ENCODE data around the gene CAMK2A.

CAMK2A gene

DNA sequence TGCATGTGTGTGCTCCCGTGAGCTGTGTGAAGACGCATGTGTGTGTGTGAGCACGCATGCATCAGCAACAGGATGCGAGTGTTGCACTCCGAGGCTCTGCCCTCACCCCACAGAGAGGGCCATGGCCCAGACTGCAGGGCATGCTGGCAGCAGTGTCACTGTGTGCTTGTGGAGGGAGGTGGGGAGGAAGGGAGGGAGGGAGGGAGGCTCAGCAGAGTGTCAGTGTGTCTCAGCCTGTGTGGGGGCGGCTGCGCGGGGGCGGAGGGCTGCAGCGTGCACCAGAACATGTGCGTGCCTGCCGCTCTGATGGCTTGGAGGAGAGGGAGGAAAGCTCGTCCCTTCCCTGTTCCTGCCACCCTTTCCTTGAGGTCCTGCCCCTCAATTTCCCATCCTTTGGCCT, 5.3 kb downstream of the CAMK2A start:
- no peaks in the 10 kb centered on the region for H3K9me3 Mint-ChIP-seq (ENCODE audit: low read depth)
- no peaks in the 10 kb centered on the region for H3K36me3 Mint-ChIP-seq
- no peak overlapping the region for H3K4me3 Mint-ChIP-seq
- H3K27ac Mint-ChIP-seq: no peak overlapping the region
- H3K4me1 Mint-ChIP-seq (ENCODE audit: low read depth): no peaks in the 10 kb centered on the region
- H3K27me3 Mint-ChIP-seq: no peaks in the 10 kb centered on the region

DNA sequence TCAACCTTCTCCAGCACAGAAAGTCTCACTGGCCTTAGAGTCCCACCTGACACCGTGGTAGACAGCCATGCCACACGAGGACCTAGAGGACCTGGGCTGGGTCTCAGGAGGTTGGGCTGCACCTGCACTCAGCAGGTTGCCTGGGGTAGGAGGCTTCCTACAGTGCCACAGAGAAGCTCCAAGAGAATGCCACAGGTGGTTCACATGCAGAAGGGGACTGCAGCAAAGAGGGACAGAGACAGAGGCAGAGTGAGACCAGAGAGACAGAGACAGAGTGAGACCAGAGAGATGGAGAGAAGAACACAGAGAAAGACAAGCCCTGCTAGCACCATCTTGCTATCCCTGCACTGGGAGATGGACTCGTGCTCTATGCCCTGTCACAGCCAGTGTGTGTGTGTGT, 5.7 kb downstream of the CAMK2A start:
- Mint-ChIP-seq H3K27ac (no peak overlapping the region), H3K36me3 (no peaks in the 10 kb centered on the region), H3K9me3 (ENCODE audit: low read depth) (no peaks in the 10 kb centered on the region), H3K4me3 (no peak overlapping the region), H3K4me1 (ENCODE audit: low read depth) (no peaks in the 10 kb centered on the region), H3K27me3 (no peaks in the 10 kb centered on the region)

DNA sequence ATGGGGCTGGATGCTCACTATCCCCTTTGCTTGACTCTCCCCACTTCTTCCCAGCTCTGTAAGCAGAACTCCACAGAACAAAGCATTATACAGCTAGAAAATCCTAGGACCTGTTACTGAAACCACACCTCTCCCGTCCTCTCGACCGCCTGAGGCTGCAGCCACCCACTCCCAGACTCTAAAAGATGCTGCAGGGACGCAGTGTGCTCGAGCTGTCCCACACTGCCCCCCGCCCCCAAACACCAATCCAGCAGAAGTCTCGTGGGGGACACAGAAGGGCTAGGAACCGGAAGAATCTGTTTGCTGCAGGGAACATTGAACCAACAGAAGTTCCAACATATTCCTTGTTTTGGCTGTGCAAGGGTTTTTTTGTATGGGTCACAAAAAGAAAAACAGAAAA, 7.6 kb downstream of the CAMK2A start:
- no peak overlapping the region for H3K4me3 Mint-ChIP-seq
- no peaks in the 10 kb centered on the region for H3K36me3 Mint-ChIP-seq
- H3K4me1 Mint-ChIP-seq (ENCODE audit: low read depth): no peaks in the 10 kb centered on the region
- no peak overlapping the region for H3K27ac Mint-ChIP-seq
- H3K9me3 Mint-ChIP-seq (ENCODE audit: low read depth): no peaks in the 10 kb centered on the region
- H3K27me3 Mint-ChIP-seq: peaks cover 2% of the 10 kb centered on the region

DNA sequence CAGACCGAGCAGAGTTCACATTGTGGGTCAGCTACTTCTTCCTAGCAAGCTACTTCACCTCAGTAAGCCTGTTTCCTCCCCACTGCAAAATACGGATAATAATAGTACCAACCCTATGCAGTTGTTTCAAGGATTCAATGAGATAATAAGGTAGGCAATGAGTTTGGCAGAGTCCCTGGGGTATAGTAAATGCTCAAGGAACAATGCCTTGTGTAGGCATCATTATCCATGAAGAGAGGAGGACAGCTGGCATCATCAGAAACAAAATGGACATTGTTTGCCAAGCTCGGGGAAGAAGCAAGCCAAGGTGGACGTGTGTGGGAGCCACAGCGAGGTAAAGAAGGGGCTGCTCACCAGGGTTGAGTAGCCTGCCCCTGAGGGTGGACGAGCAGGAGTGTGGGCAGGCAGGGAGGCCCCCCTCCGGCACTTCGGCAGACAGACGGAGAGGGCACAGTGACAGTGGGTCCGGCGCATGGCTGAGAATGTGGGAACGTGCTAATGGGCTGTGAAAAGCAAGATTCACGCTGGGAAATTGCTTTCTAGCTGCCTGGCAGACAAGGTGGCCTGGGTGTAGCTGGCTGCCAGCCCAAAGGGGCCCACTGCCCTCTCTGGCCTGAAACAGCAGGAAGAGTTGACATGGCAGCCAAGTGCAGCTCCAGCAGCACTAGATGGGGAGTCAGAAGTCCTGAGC, 10.1 kb downstream of the CAMK2A start:
- no peak overlapping the region for H3K4me3 Mint-ChIP-seq
- no peaks in the 10 kb centered on the region for H3K36me3 Mint-ChIP-seq
- no peaks in the 10 kb centered on the region for H3K4me1 Mint-ChIP-seq (ENCODE audit: low read depth)
- H3K9me3 Mint-ChIP-seq (ENCODE audit: low read depth): no peaks in the 10 kb centered on the region
- no peak overlapping the region for H3K27ac Mint-ChIP-seq
- H3K27me3 Mint-ChIP-seq: peaks cover 4% of the 10 kb centered on the region

DNA sequence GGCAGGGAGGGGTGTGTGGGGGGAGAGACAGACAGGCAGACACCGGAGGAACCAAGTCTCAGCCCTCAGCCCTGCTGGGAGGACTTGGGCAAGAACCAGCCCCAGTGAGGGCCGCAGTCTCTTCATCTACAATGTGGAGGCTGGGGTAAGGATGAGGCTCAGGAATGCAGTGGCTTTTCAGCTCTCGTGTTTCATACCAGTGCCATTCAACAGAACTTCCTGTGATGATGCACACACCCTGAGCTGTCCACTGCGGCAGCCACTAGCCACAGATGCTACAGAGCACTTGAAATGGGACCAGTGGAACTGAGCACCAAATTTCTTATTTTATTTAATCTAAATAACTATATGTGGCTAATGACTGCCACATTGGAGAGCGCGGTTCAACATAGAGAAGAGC, 10.7 kb downstream of the CAMK2A start:
- Mint-ChIP-seq H3K27ac (no peak overlapping the region), H3K27me3 (peaks cover 4% of the 10 kb centered on the region), H3K4me3 (no peak overlapping the region), H3K9me3 (ENCODE audit: low read depth) (no peaks in the 10 kb centered on the region), H3K36me3 (no peaks in the 10 kb centered on the region), H3K4me1 (ENCODE audit: low read depth) (no peaks in the 10 kb centered on the region)

DNA sequence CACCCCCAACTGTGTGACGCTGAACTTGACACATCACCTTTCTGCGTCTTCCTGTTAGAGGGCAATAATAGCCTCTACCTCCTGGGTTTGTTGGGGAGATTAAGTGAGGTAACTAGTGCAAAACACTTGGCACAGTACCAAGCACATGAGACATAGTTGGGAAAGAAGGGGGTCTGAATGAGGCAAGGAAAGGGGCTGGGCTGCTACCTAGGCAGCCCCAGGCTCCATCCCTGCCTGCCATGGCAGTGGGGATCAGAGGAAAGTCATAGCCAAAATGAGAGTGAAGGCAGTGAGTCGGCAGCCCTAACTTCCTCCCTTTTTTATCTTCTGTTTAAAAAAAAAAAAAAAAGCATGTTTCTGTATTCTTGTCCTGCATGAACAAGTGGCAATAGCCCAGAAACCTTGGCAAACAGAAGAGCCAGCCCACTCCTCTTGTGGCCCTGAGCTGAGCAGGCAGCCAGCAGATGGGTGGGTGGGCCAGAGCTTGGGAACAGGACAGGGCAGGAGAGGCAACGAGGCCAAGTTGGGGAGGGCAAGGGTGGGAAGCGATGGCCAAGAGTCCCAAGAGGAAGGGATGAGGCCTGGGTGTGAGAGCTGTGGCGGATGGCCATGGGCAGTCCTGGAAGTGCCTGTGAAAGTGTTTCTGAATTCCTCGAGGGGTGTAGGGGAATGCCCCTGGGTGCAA, 11.4 kb downstream of the CAMK2A start:
- Mint-ChIP-seq H3K27ac (no peak overlapping the region), H3K4me1 (ENCODE audit: low read depth) (no peaks in the 10 kb centered on the region), H3K9me3 (ENCODE audit: low read depth) (no peaks in the 10 kb centered on the region), H3K27me3 (peaks cover 4% of the 10 kb centered on the region), H3K36me3 (no peaks in the 10 kb centered on the region), H3K4me3 (no peak overlapping the region)

DNA sequence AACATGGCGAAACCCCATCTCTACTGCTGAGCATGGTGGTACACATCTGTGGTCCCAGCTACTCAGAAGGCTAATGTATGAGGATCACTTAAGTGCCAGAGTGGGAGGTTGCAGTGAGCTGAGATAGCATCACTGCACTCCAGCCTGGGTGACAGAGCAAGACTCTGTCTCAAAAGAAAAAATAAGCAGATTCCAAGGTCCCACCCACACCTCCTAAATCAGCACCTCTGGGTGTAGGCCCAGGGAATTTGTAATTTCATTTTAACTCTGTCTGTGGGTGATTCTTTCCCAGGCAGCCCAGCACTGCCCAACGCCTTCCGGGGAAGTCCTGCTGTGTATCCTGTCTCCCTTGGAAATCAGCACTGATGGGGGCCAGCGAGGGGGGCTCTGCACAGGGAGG, 12.5 kb downstream of the CAMK2A start:
- Mint-ChIP-seq H3K36me3 (no peaks in the 10 kb centered on the region), H3K9me3 (ENCODE audit: low read depth) (no peaks in the 10 kb centered on the region), H3K27me3 (peaks cover 4% of the 10 kb centered on the region), H3K4me3 (no peak overlapping the region), H3K27ac (no peak overlapping the region), H3K4me1 (ENCODE audit: low read depth) (no peaks in the 10 kb centered on the region)

DNA sequence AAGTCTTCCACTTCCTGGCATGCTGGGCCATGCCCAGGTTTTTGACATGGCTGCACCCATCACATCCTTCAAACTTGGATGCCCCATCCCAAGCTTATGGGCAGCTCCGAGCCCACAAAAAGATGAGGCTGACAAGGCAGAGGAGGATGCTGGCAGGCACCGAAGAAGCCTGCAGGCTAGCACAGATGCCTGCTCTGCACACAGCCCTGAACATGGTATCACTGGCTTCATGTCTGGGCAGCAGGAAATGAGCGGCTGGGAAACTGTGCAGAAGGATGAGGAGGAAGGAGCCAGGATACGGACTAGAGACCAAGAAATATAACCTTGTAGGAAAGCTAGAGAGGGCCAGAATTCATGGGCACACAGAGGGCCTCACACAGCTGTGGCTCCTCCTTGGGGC, 14.8 kb downstream of the CAMK2A start:
- Mint-ChIP-seq H3K4me1 (ENCODE audit: low read depth) (no peaks in the 10 kb centered on the region), H3K27me3 (peaks cover 4% of the 10 kb centered on the region), H3K4me3 (no peak overlapping the region), H3K27ac (no peak overlapping the region), H3K9me3 (ENCODE audit: low read depth) (no peaks in the 10 kb centered on the region), H3K36me3 (no peaks in the 10 kb centered on the region)

DNA sequence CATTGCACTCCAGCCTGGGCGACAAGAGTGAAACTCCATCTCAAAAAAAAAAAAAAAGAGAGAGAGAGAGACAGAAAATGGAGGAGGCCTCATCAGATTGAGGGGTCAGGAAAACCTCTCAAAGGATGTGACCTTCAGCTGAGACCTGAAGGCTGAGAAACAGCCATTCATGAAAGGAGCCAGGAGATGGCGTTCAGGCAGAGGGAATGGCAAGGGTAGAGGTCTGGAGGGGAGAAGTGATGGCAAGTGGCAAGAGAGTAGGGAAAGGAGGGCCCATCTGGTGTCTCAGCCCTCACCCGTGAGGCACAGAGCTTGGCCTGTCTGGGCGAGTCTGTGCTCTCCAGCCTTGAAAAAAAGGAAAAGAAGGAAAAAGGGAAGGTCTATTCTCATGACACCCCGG, 17.0 kb downstream of the CAMK2A start:
- no peaks in the 10 kb centered on the region for H3K9me3 Mint-ChIP-seq (ENCODE audit: low read depth)
- peaks cover 3% of the 10 kb centered on the region for H3K27me3 Mint-ChIP-seq
- no peak overlapping the region for H3K27ac Mint-ChIP-seq

DNA sequence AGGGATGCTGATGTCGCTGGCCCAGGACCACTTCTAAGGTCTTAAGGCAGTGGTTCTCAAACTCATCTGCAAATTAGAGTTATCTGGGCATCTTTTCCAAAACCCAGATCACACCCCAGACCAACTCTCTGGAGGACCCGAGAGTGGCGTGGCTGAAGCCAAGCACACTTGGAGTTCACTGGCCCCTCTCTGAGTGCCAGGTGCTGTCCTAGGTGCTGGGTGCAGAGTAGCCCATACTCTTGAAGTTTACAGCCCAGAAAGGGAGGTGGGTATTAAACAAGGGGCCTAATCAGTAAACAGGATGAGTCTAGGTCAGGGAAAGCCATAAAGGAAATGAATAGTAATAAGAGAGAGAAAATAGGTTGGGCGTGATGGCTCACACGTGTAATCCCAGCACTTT, 17.6 kb downstream of the CAMK2A start:
- Mint-ChIP-seq H3K4me1 (ENCODE audit: low read depth) (no peaks in the 10 kb centered on the region), H3K36me3 (no peaks in the 10 kb centered on the region), H3K27me3 (peaks cover 3% of the 10 kb centered on the region), H3K4me3 (no peak overlapping the region), H3K9me3 (ENCODE audit: low read depth) (no peaks in the 10 kb centered on the region), H3K27ac (no peak overlapping the region)

More for the DNA sequence above, 17.0 kb downstream of the CAMK2A start:
- Mint-ChIP-seq H3K4me1 (ENCODE audit: low read depth) (no peaks in the 10 kb centered on the region), H3K36me3 (no peaks in the 10 kb centered on the region), H3K4me3 (no peak overlapping the region)

DNA sequence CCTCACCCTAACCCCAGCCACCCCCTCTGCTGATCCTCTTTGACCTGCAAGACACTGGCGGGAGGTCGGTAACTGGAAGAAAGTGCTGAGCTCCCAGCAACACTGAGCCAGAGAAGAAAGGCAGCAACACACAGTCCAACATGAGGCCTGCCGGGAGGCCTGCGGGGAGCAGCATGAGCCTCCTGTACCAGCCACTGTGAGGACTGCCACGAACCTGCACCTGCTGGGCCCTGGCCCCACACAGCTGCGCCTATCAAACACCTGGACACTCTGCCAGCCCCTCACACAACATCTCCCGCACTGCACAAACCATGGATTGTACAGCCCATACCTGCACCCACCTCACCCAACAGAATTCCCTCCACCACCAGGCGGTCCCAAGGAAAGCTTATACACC, 18.3 kb downstream of the CAMK2A start:
- Mint-ChIP-seq H3K9me3 (ENCODE audit: low read depth) (no peaks in the 10 kb centered on the region), H3K4me3 (no peak overlapping the region), H3K27ac (no peak overlapping the region), H3K27me3 (no peaks in the 10 kb centered on the region), H3K36me3 (no peaks in the 10 kb centered on the region), H3K4me1 (ENCODE audit: low read depth) (no peaks in the 10 kb centered on the region)

DNA sequence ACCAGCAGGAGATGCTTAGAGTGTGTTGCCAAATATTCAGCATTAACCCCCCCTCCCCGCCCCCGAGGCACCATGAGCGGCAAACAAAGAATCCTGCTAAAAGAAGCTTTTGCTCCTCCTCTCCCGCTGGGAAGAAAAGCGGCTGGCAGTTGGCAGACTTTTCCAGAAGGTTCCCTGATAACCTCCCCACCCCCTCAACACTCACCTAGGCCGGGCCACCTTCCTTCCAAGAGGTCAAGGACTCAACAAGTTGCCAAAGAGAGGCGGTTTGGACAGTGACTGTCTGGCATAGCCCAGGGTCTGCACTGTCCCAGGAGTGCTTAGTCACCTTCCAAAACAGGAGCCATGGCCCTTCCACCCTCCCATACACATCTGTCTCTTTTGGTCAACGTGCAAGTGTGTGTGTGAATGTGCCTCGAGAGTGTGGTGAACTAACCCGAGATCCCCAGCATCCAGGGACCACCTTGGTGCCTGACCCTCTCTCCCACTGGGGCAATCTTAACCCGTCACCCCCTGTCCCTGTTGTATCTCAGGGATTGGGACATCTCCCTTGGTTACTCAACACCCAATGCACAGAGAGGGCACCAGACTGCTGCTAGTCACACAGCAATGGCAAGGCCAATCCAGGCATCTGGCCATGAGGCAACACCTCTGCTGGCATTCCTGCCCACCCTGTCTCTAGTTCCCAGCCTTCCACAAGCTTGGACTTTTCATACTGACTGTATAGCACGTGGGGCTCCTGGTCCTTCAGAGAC, 18.9 kb downstream of the CAMK2A start:
- no peaks in the 10 kb centered on the region for H3K9me3 Mint-ChIP-seq (ENCODE audit: low read depth)
- no peak overlapping the region for H3K27ac Mint-ChIP-seq
- no peaks in the 10 kb centered on the region for H3K27me3 Mint-ChIP-seq
- H3K36me3 Mint-ChIP-seq: no peaks in the 10 kb centered on the region
- no peak overlapping the region for H3K4me3 Mint-ChIP-seq
- H3K4me1 Mint-ChIP-seq (ENCODE audit: low read depth): no peaks in the 10 kb centered on the region

DNA sequence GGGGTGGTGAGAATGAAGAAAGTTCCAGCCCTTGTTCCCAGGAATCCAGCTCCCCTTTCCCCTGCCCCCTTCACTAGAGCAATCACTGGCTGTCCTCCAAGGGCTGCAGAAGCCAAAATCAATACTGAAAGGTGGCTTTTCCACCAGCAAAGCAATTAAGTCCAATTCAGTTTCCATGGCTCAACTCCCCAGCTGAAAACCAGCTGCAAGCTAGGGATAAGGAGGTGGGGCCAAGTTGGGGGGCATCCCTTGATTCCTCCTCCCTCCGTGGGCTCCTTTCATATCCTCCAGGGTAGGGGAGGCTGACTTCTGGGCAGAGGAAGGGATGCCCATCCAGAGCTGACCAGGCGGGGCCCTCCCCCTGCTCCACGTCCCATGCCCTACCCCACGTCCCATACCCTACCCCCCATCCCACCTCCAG, 22.7 kb downstream of the CAMK2A start:
- no peak overlapping the region for H3K4me3 Mint-ChIP-seq

DNA sequence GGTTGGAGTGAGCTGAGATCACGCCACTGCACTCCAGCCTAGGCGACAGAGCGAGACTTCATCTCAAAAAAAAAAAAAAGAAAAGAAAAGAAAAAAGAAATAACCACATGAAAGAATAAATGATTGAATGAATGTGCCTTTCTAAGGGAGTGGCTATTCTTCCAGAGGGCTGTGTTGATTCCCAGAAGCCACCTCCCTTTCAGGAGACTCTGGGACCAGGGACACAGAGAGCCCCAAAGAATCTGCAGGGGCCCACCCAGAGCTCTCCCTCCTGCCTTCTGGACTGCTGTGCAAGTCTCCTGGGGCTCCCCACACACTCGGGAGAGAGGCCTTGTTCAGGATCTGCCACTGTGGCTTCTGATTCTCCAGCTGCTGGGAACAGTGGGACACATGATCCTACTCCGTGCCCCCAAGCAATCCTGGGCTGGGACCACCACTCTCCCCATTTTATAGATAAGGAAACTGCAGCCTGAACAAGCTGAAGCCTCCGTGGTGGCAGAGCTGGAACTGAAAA, 23.6 kb downstream of the CAMK2A start:
- no peaks in the 10 kb centered on the region for H3K27me3 Mint-ChIP-seq
- H3K4me1 Mint-ChIP-seq (ENCODE audit: low read depth): no peaks in the 10 kb centered on the region

More for the DNA sequence above, 22.7 kb downstream of the CAMK2A start:
- no peak overlapping the region for H3K27ac Mint-ChIP-seq
- H3K36me3 Mint-ChIP-seq: no peaks in the 10 kb centered on the region
- H3K27me3 Mint-ChIP-seq: no peaks in the 10 kb centered on the region
- no peaks in the 10 kb centered on the region for H3K9me3 Mint-ChIP-seq (ENCODE audit: low read depth)
- H3K4me1 Mint-ChIP-seq (ENCODE audit: low read depth): no peaks in the 10 kb centered on the region

More for the DNA sequence above, 23.6 kb downstream of the CAMK2A start:
- Mint-ChIP-seq H3K27ac (no peak overlapping the region), H3K36me3 (no peaks in the 10 kb centered on the region), H3K9me3 (ENCODE audit: low read depth) (no peaks in the 10 kb centered on the region), H3K4me3 (no peak overlapping the region)
